Hepatocyte (in vitro differentiated cells): ENCODE measurements around the gene DEDD2. TPM values are rescaled to one million over a fixed set of nuclear protein-coding genes. Genes with fewer than 3 reads are reported as not detected.

Source experiments
- DNase-seq: peaks from one replicate; pipeline ENCODE4 v3.0.0-alpha.2; 2016; ENCODE audit warnings: low spot score
- H2AFZ ChIP-seq: fragments of 200-600 bp; sonication (generic); 2 replicates; pipeline ENCODE4 v1.6.0; 2016; ENCODE audit warnings: antibody characterized with exemption, mild to moderate bottlenecking
- H3K27ac ChIP-seq: fragments of 200-600 bp; sonication (generic); 2 replicates; pipeline ENCODE4 v1.5.1; 2016; ENCODE audit warnings: mild to moderate bottlenecking
- H3K27me3 ChIP-seq: fragments of 200-600 bp; sonication (generic); 2 replicates; pipeline ENCODE4 v1.6.1; 2016
- H3K36me3 ChIP-seq: fragments of 200-600 bp; sonication (generic); replicated peaks from 2 replicates; pipeline ENCODE4 v1.5.1; 2016; ENCODE audit warnings: low read depth; ENCODE audit not compliant: insufficient read depth
- H3K4me1 ChIP-seq: fragments of 200-600 bp; sonication (generic); 2 replicates; pipeline ENCODE4 v1.5.1; 2016; ENCODE audit warnings: mild to moderate bottlenecking, moderate library complexity; ENCODE audit not compliant: insufficient read depth
- H3K4me2 ChIP-seq: fragments of 200-600 bp; sonication (generic); 2 replicates; pipeline ENCODE4 v1.6.0; 2016
- H3K4me3 ChIP-seq: fragments of 200-600 bp; sonication (generic); 2 replicates; pipeline ENCODE4 v1.5.1; 2016; ENCODE audit warnings: mild to moderate bottlenecking
- H3K79me2 ChIP-seq: fragments of 200-600 bp; sonication (generic); 2 replicates; pipeline ENCODE4 v1.6.0; 2017; ENCODE audit warnings: mild to moderate bottlenecking
- H3K9me2 ChIP-seq: fragments of 200-600 bp; sonication (generic); replicated peaks from 2 replicates; pipeline ENCODE4 v1.6.0; 2017; ENCODE audit warnings: mild to moderate bottlenecking; ENCODE audit not compliant: insufficient read depth
- H3K9me3 ChIP-seq: fragments of 200-600 bp; sonication (generic); 2 replicates; pipeline ENCODE4 v1.5.1; 2016; ENCODE audit warnings: low read depth, mild to moderate bottlenecking
- H4K20me1 ChIP-seq: fragments of 200-600 bp; sonication (generic); 2 replicates; pipeline ENCODE4 v1.6.0; 2016; ENCODE audit warnings: mild to moderate bottlenecking; ENCODE audit not compliant: insufficient read depth, poor library complexity, severe bottlenecking
- EZH2 ChIP-seq: fragments of 200-600 bp; sonication (generic); IDR thresholded peaks from 2 replicates; pipeline ENCODE4 v1.6.1; 2016; ENCODE audit warnings: antibody characterized with exemption, mild to moderate bottlenecking, borderline replicate concordance
- EZH2phosphoT487 ChIP-seq: fragments of 200-600 bp; sonication (generic); IDR thresholded peaks from one replicate; pipeline ENCODE4 v1.6.1; 2018; ENCODE audit warnings: antibody characterized with exemption, mild to moderate bottlenecking, low read depth, moderate library complexity; ENCODE audit not compliant: unreplicated experiment, severe bottlenecking
- WGBS: methylation state at CpG from one replicate; pipeline ENCODE4 v1.1.6; 2016; ENCODE audit warnings: low lambda C conversion rate; ENCODE audit errors: missing lambda C conversion rate; 5-methylcytosine and 5-hydroxymethylcytosine counted together
- polyA plus RNA-seq: library from polyadenylated mRNA; unstranded; fragments of >200 nt; fragmentation: Nextera tagmentation; extraction: Ambion mirVana; gene quantifications from 2 replicates; pipeline ENCODE4 v1.2.1, GENCODE V29; 2016
- total RNA-seq: library from RNA; depleted of rRNA; stranded (reverse); fragments of >200 nt; gene quantifications from 2 replicates; pipeline ENCODE4 v1.2.3, GENCODE V29; 2014
- TF ChIP-seq, protein P1 (sequence below): fragments of 200-600 bp; sonication (generic); IDR thresholded peaks from 2 replicates; pipeline ENCODE4 v1.5.1; 2016; ENCODE audit warnings: antibody characterized with exemption, mild to moderate bottlenecking; ENCODE audit not compliant: poor library complexity

DEDD2 gene
- total and polyA plus RNA-seq, 2 experiments from 2014 or later: 34.2 to 37.8 TPM

- WGBS: 14% methylated on average over 25 of the region's 38 CpGs
- DNase-seq: peak; percentile 74
- H3K4me3 ChIP-seq: peak overlapping the region; percentile 74
Measured at GRCh38 chr19:42255766-42256745, 38.6 kb upstream of the DEDD2 start.

GRCh38 chr19:42254850-42255765 is 37.6 kb upstream of the DEDD2 start, which contains the start of gene ERF:
Gene ERF, minus strand, starts transcription at chr19:42255128. Its CDS starts 129 bp downstream, at chr19:42254999.
- peaks cover 24% of the 10 kb centered on the region for H3K4me1 ChIP-seq
- 2% methylated on average over 25 of the region's 75 CpGs for WGBS
- DNase-seq: peak; percentile 97

More at GRCh38 chr19:42255766-42256745, 38.6 kb upstream of the DEDD2 start:
- peaks cover 43% of the 10 kb centered on the region for H3K79me2 ChIP-seq
- peak overlapping the region; percentile 96 for H3K27ac ChIP-seq
- H3K9me3 ChIP-seq: no peaks in the 10 kb centered on the region
- H3K4me2 ChIP-seq: peak overlapping the region; percentile 96
- H3K4me1 ChIP-seq: peaks cover 20% of the 10 kb centered on the region
- no peaks in the 10 kb centered on the region for H3K27me3 ChIP-seq
- H3K9me2 ChIP-seq: no peaks in the 10 kb centered on the region
- H2AFZ ChIP-seq: peak overlapping the region; percentile 77
- H3K36me3 ChIP-seq: no peaks in the 10 kb centered on the region
- no peak for TF ChIP-seq EZH2phosphoT487
- TF ChIP-seq, protein P1, sequence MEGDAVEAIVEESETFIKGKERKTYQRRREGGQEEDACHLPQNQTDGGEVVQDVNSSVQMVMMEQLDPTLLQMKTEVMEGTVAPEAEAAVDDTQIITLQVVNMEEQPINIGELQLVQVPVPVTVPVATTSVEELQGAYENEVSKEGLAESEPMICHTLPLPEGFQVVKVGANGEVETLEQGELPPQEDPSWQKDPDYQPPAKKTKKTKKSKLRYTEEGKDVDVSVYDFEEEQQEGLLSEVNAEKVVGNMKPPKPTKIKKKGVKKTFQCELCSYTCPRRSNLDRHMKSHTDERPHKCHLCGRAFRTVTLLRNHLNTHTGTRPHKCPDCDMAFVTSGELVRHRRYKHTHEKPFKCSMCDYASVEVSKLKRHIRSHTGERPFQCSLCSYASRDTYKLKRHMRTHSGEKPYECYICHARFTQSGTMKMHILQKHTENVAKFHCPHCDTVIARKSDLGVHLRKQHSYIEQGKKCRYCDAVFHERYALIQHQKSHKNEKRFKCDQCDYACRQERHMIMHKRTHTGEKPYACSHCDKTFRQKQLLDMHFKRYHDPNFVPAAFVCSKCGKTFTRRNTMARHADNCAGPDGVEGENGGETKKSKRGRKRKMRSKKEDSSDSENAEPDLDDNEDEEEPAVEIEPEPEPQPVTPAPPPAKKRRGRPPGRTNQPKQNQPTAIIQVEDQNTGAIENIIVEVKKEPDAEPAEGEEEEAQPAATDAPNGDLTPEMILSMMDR: no peak
- TF ChIP-seq EZH2: no peak
- H4K20me1 ChIP-seq: peaks cover 24% of the 10 kb centered on the region

More at GRCh38 chr19:42254850-42255765, 37.6 kb upstream of the DEDD2 start, which contains the start of gene ERF:
- H3K27me3 ChIP-seq: no peaks in the 10 kb centered on the region
- peak within 1 kb of the TSS; percentile 99 for H3K4me2 ChIP-seq
- H3K9me3 ChIP-seq: no peaks in the 10 kb centered on the region
- H2AFZ ChIP-seq: peak within 1 kb of the TSS; percentile 77
- no peaks in the 10 kb centered on the region for H3K9me2 ChIP-seq
- H3K27ac ChIP-seq: peak within 1 kb of the TSS; percentile 100
- peaks cover 52% of the 10 kb centered on the region for H3K79me2 ChIP-seq
- H4K20me1 ChIP-seq: peaks cover 34% of the 10 kb centered on the region
- no peak for TF ChIP-seq EZH2
- TF ChIP-seq, protein P1: no peak
- TF ChIP-seq EZH2phosphoT487: no peak
- H3K4me3 ChIP-seq: peak within 1 kb of the TSS; percentile 99
- no peaks in the 10 kb centered on the region for H3K36me3 ChIP-seq
